DOHH2 (cell line): ENCODE measurements around the gene GFAP.

Experiments
- CTCF ChIP-seq: fragments of 200-600 bp; sonication (generic); IDR thresholded peaks from one replicate; pipeline ENCODE4 v1.5.1; 2014; ENCODE audit warnings: antibody characterized with exemption, mild to moderate bottlenecking, low read depth, low read length; ENCODE audit not compliant: poor library complexity, severe bottlenecking
- EZH2phosphoT487 ChIP-seq: fragments of 200-600 bp; sonication (generic); IDR thresholded peaks from 2 replicates; pipeline ENCODE4 v1.6.1; 2017; ENCODE audit warnings: borderline replicate concordance, mild to moderate bottlenecking, antibody characterized with exemption, low read length, moderate library complexity, mixed read lengths

GRCh38 chr17:44911133-44912001, 3.9 kb downstream of the GFAP start:
- TF ChIP-seq CTCF (peak; percentile 63), EZH2phosphoT487 (peak; percentile 60; the same call in 1 of the 2 replicates)
